NB4 (cell line): ENCODE results near the gene RNF212.

Experiments
- DNase-seq: peaks from one replicate; pipeline ENCODE4 v3.0.0; 2010; ENCODE audit warnings: low read depth
- H3K4me3 ChIP-seq: one replicate; pipeline ENCODE4 v1.5.1; 2011; ENCODE audit warnings: mild to moderate bottlenecking, low read depth, low read length, moderate library complexity
- MYC ChIP-seq: IDR thresholded peaks from 2 replicates; pipeline ENCODE4 v1.6.1; 2011; ENCODE audit warnings: low read depth, low read length
- POLR2A ChIP-seq: IDR thresholded peaks from 2 replicates; pipeline ENCODE4 v1.6.1; 2011; ENCODE audit warnings: mild to moderate bottlenecking; ENCODE audit not compliant: insufficient read length; ENCODE audit errors: extremely low read depth
- TF ChIP-seq, protein P1 (sequence below): IDR thresholded peaks from 2 replicates; pipeline ENCODE4 v1.6.1; 2011; ENCODE audit warnings: low read depth, low read length
- TF ChIP-seq, protein P2 (sequence below): IDR thresholded peaks from one replicate; pipeline ENCODE4 v1.5.1; 2012; ENCODE audit warnings: low read depth, low read length

The RNF212 gene

DNA sequence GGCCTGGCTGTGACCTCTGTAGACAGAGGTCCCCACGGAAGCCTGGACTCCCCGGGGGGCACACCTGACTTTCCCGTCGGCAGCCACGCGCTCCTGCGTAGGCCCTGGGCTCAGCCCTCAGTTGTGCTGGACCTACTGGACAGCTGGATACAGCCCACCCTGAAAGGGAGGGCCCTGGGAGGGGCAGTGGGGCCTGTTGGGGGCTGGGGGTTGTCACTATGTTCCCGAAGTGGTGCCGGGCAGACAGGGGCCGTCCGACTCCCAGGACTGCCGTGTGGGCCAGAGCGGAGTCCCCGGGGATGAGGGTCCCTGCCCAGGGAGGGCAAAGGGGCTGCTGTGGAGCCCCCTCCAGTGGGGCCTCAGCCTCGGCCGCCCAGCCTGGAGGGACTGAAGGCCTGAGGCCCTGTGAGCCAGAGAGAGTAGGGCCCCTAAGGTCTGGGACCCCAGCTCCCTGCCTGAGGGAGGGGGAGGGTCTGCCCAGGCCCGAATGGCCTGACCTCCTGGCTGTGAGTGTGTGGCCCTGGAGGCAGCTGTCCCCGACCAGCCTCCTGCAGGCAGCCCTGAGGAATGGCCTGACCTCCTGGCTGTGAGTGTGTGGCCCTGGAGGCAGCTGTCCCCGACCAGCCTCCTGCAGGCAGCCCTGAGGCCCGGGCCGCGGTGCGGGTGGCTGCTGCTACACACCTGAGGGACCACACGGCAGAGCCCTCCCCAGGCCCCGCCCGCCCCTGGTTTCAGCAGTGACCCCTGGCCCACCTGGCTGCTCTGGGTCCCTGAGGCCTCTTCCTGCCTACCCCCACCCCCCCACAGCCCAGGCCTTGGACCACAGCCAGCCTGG is 76.2 kb downstream of the RNF212 start:
- no peak for DNase-seq
- TF ChIP-seq, protein P1, sequence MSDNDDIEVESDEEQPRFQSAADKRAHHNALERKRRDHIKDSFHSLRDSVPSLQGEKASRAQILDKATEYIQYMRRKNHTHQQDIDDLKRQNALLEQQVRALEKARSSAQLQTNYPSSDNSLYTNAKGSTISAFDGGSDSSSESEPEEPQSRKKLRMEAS, result no peak
- TF ChIP-seq, protein P2, sequence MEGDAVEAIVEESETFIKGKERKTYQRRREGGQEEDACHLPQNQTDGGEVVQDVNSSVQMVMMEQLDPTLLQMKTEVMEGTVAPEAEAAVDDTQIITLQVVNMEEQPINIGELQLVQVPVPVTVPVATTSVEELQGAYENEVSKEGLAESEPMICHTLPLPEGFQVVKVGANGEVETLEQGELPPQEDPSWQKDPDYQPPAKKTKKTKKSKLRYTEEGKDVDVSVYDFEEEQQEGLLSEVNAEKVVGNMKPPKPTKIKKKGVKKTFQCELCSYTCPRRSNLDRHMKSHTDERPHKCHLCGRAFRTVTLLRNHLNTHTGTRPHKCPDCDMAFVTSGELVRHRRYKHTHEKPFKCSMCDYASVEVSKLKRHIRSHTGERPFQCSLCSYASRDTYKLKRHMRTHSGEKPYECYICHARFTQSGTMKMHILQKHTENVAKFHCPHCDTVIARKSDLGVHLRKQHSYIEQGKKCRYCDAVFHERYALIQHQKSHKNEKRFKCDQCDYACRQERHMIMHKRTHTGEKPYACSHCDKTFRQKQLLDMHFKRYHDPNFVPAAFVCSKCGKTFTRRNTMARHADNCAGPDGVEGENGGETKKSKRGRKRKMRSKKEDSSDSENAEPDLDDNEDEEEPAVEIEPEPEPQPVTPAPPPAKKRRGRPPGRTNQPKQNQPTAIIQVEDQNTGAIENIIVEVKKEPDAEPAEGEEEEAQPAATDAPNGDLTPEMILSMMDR, result no peak
- TF ChIP-seq POLR2A (no peak), MYC (no peak)
- no peak overlapping the region for H3K4me3 ChIP-seq

DNA sequence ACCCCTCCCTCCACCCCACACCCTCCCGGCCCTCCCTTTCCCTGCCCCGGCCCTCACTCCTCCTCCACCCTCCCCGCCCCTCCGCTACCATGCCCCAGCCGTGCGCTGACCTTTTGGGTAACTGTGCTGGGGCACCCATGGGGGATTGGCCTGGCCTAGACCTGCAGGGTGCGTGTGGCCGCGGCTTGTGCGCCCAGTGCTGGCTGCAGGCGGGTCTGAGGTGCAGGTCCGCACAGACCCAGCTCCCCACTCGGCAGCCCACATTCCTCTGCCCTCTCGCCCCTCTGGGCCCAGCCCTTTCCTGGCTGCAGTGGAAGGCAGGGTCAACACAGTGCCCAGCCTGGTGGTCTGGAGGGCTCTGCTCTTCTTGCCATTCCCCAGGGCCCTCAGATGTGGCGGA is 77.3 kb downstream of the RNF212 start:
- H3K4me3 ChIP-seq, result no peak overlapping the region
- TF ChIP-seq POLR2A (no peak), MYC (no peak)
- TF ChIP-seq, protein P1, result no peak
- TF ChIP-seq, protein P2, result no peak
- no peak for DNase-seq

DNA sequence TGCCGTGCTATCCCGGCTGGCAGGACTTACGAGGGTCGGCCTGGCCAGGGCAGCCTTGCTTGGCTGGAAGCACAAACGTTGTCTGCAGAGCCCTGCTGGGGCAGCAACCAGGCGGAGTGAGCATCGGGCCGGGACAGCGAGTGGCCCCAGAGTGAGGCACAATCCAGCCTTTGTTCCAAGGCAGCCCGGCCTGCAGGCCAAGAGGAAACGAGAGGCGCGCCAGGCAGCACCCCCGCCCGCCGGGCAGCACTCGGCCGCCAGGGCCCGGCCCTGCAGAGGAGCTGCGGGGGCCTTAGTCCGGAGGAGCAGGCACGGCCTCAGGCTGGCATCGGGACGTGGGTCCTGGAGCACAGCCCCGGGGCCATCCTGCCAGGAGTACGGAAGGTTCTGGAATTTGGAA is 77.9 kb downstream of the RNF212 start:
- no peak for DNase-seq
- TF ChIP-seq, protein P1, result no peak
- TF ChIP-seq, protein P2, result no peak
- no peak for TF ChIP-seq POLR2A
- no peak overlapping the region for H3K4me3 ChIP-seq

DNA sequence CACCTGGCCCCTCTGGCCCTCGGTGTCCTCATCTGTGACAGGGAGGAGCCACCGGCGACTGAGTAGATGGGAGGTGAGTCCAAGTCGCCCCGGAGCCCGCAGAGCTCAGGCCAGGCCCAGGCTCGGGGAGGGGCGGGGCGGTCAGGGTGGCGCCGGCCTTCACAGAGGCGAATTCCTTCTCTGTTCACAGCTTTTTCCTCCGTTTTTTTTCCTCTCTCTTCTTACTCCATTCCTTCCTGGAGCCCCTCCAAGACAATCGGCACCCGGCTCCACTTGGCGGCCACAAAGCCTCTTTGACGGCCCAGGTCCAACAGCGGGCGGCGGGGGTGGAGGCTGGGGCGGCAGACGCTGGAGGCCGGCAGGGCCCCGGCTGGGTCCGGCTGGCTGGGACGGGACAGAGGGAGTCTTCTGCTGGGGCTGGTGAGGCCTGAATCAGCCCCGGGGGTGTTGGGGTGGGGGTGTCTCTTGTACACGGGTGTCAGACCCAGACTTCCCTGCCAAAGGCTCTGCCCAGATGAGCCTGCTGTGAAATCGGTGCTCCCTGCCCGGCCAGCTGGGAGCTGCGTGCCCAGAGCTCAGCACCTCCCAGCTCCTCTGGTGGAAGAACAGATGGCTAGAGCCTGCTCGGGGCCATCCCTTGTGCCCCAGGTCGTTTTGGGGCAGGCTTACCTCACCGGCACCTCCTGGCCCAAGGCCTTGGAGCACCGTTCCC is 79.4 kb downstream of the RNF212 start:
- DNase-seq, result no peak
- no peak overlapping the region for H3K4me3 ChIP-seq
- TF ChIP-seq, protein P2, result no peak
- TF ChIP-seq MYC (no peak), POLR2A (no peak)
- TF ChIP-seq, protein P1, result no peak

DNA sequence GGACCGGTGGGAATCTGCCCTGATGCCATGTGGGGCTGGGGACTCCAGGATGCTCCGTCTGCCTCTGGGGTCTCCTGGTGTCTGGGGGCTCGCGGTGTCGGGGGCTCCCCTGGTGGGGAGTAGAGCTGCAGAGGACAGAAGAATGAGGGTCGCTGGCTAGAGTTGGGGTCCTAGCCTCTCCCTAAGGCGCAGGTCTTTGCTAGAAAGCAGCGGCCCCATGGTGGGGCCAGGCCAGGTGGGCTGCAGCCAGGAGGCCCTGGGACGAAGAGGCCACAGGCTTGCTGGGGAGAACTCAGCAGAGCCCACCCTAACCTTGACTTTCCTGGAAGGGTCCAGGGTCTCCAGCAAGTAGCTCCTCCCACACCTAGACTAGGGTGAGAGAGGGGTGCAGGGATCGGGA is 80.5 kb downstream of the RNF212 start:
- no peak for TF ChIP-seq POLR2A
- TF ChIP-seq MYC, result no peak
- TF ChIP-seq, protein P2, result no peak
- TF ChIP-seq, protein P1, result no peak
- no peak overlapping the region for H3K4me3 ChIP-seq
- DNase-seq, result no peak
